H9 (cell line): Measurements from ENCODE around the gene MYCN. TPM values are rescaled to one million over a fixed set of nuclear protein-coding genes. Genes with fewer than 3 reads are reported as not detected.
A peak's percentile ranks its signal among the peaks of the same experiment; 100 is the strongest.

ENCODE experiments used
- DNase-seq: peaks from one replicate; pipeline ENCODE4 v3.0.0-alpha.2; 2017
- H2AFZ ChIP-seq: one replicate; pipeline ENCODE4 v1.6.1; 2013; ENCODE audit warnings: mild to moderate bottlenecking, low read length, control low read depth, moderate library complexity
- H2AK5ac ChIP-seq: 2 replicates; pipeline ENCODE4 v1.6.1; 2013; ENCODE audit warnings: low read length, control low read depth, mixed read lengths; ENCODE audit not compliant: insufficient read length
- H2BK120ac ChIP-seq: one replicate; pipeline ENCODE4 v1.6.1; 2013; ENCODE audit warnings: low read depth, mild to moderate bottlenecking, low read length, control low read depth, inconsistent platforms; ENCODE audit not compliant: poor library complexity, severe bottlenecking
- H2BK12ac ChIP-seq: 2 replicates; pipeline ENCODE4 v1.6.1; 2013; ENCODE audit warnings: low read length, control low read depth, mixed read lengths, low read depth; ENCODE audit not compliant: insufficient read length
- H2BK15ac ChIP-seq: 2 replicates; pipeline ENCODE4 v1.6.1; 2013; ENCODE audit warnings: low read depth, low read length, control low read depth
- H2BK20ac ChIP-seq: one replicate; pipeline ENCODE4 v1.6.1; 2013; ENCODE audit warnings: low read depth, mild to moderate bottlenecking, low read length, control low read depth, inconsistent platforms; ENCODE audit not compliant: poor library complexity, severe bottlenecking
- H2BK5ac ChIP-seq: 2 replicates; pipeline ENCODE4 v1.6.1; 2013; ENCODE audit warnings: low read length, control low read depth, mixed read lengths; ENCODE audit not compliant: insufficient read length
- H3K14ac ChIP-seq: 2 replicates; pipeline ENCODE4 v1.6.1; 2013; ENCODE audit warnings: low read length, control low read depth; ENCODE audit not compliant: insufficient read depth
- H3K18ac ChIP-seq: 2 replicates; pipeline ENCODE4 v1.6.1; 2013; ENCODE audit warnings: low read depth, mild to moderate bottlenecking, mixed read lengths, low read length, control low read depth; ENCODE audit not compliant: insufficient read length
- H3K23ac ChIP-seq: 2 replicates; pipeline ENCODE4 v1.6.1; 2013; ENCODE audit warnings: low read length, control low read depth, mixed read lengths, low read depth; ENCODE audit not compliant: insufficient read length
- H3K23me2 ChIP-seq: 2 replicates; pipeline ENCODE4 v1.6.1; 2013; ENCODE audit warnings: low read depth, mild to moderate bottlenecking, mixed read lengths, low read length, control low read depth; ENCODE audit not compliant: insufficient read length, poor library complexity, severe bottlenecking
- H3K27ac ChIP-seq: 2 replicates; pipeline ENCODE4 v1.5.1; 2013; ENCODE audit warnings: low read length, control low read depth, mixed read lengths, low read depth; ENCODE audit not compliant: insufficient read length
- H3K27me3 ChIP-seq: 2 replicates; pipeline ENCODE4 v1.6.1; 2013; ENCODE audit warnings: low read length, control low read depth, inconsistent platforms; ENCODE audit not compliant: insufficient read depth
- H3K4ac ChIP-seq: 2 replicates; pipeline ENCODE4 v1.6.1; 2013; ENCODE audit warnings: low read depth, mild to moderate bottlenecking, control low read depth, inconsistent platforms, low read length, moderate library complexity
- H3K4me1 ChIP-seq: 2 replicates; pipeline ENCODE4 v1.6.1; 2013; ENCODE audit warnings: low read length, control low read depth, inconsistent platforms; ENCODE audit not compliant: insufficient read depth
- H3K4me2 ChIP-seq: 2 replicates; pipeline ENCODE4 v1.6.1; 2013; ENCODE audit warnings: low read length, control low read depth, mixed read lengths; ENCODE audit not compliant: insufficient read length, insufficient read depth
- H3K56ac ChIP-seq: 2 replicates; pipeline ENCODE4 v1.6.1; 2013; ENCODE audit warnings: low read depth, mild to moderate bottlenecking, mixed read lengths, low read length, control low read depth; ENCODE audit not compliant: insufficient read length
- H3K79me1 ChIP-seq: 2 replicates; pipeline ENCODE4 v1.6.1; 2013; ENCODE audit warnings: low read depth, mild to moderate bottlenecking, moderate library complexity, low read length, control low read depth, inconsistent platforms; ENCODE audit not compliant: insufficient read depth, poor library complexity, severe bottlenecking
- H3K79me2 ChIP-seq: 2 replicates; pipeline ENCODE4 v1.6.1; 2013; ENCODE audit warnings: low read length, control low read depth, inconsistent platforms; ENCODE audit not compliant: insufficient read depth
- H3K9ac ChIP-seq: 2 replicates; pipeline ENCODE4 v1.6.1; 2013; ENCODE audit warnings: low read length, control low read depth, mixed read lengths; ENCODE audit not compliant: insufficient read length; ENCODE audit errors: extremely low read depth
- H3K9me3 ChIP-seq: one replicate; pipeline ENCODE4 v1.6.1; 2013; ENCODE audit warnings: low read depth, low read length, inconsistent platforms; ENCODE audit not compliant: control insufficient read depth
- H3T11ph ChIP-seq: one replicate; pipeline ENCODE4 v1.6.1; 2013; ENCODE audit warnings: mild to moderate bottlenecking, low read length, control low read depth, inconsistent platforms
- H4K20me1 ChIP-seq: one replicate; pipeline ENCODE4 v1.6.1; 2013; ENCODE audit not compliant: control insufficient read depth, insufficient read length, insufficient read depth
- H4K5ac ChIP-seq: 2 replicates; pipeline ENCODE4 v1.6.1; 2013; ENCODE audit warnings: low read depth, mild to moderate bottlenecking, mixed read lengths, low read length, control low read depth; ENCODE audit not compliant: insufficient read length
- H4K8ac ChIP-seq: replicated peaks from 2 replicates; pipeline ENCODE4 v1.6.1; 2013; ENCODE audit warnings: low read length, control low read depth, mixed read lengths, low read depth; ENCODE audit not compliant: insufficient read length
- H4K91ac ChIP-seq: 2 replicates; pipeline ENCODE4 v1.6.1; 2013; ENCODE audit warnings: low read depth, mild to moderate bottlenecking, moderate library complexity, mixed read lengths, low read length, control low read depth; ENCODE audit not compliant: insufficient read length
- H3K27ac Mint-ChIP-seq, 3 experiments: 2 replicates in 2 of 3; 3 replicates in 1 of 3; pipeline ENCODE4 v1.8.0; 2020 to 2021; ENCODE audit warnings: mixed read lengths in 3 of 3, mild to moderate bottlenecking in 1 of 3, moderate library complexity in 1 of 3
- H3K27me3 Mint-ChIP-seq: 2 replicates; pipeline ENCODE4 v1.8.0; 2021; ENCODE audit warnings: low read depth, mild to moderate bottlenecking, moderate library complexity, mixed read lengths
- H3K36me3 Mint-ChIP-seq, 3 experiments: 2 replicates in 2 of 3; 3 replicates in 1 of 3; pipeline ENCODE4 v1.8.0; 2020 to 2021; ENCODE audit warnings: low read depth in 3 of 3, mixed read lengths in 3 of 3; ENCODE audit not compliant: insufficient read depth in 1 of 3
- H3K4me1 Mint-ChIP-seq, 2 experiments: 2 replicates each; pipeline ENCODE4 v1.8.0; 2020; ENCODE audit warnings: mixed read lengths in 2 of 2
- H3K4me3 Mint-ChIP-seq, 2 experiments: 2 replicates in 1 of 2; 3 replicates in 1 of 2; pipeline ENCODE4 v1.8.0; 2020 to 2021; ENCODE audit warnings: mild to moderate bottlenecking in 2 of 2, mixed read lengths in 2 of 2, moderate library complexity in 1 of 2
- H3K9me3 Mint-ChIP-seq, 2 experiments: 2 replicates in 1 of 2; 3 replicates in 1 of 2; pipeline ENCODE4 v1.8.0; 2020; ENCODE audit warnings: mild to moderate bottlenecking in 2 of 2, mixed read lengths in 2 of 2, moderate library complexity in 1 of 2
- CTCF ChIP-seq: fragments of 200-600 bp; sonication (generic); conservative IDR thresholded peaks from 3 replicates; pipeline ENCODE4 v1.8.0; 2021; ENCODE audit warnings: antibody characterized with exemption, mild to moderate bottlenecking
- WGBS: extraction: QIAGEN DNeasy Blood & Tissue Kit; methylation state at CpG from one replicate; pipeline ENCODE4 v1.1.7; 2013; ENCODE audit warnings: missing lambda C conversion rate, low lambda C conversion rate, mixed read lengths; ENCODE audit not compliant: insufficient read length; ENCODE audit errors: extremely low coverage; 5-methylcytosine and 5-hydroxymethylcytosine counted together
- total RNA-seq: library from RNA; stranded (reverse); gene quantifications from 2 replicates; pipeline ENCODE4 v1.2.1, GENCODE V29; 2021

MYCN gene
- total RNA-seq, 1 experiment from 2014 or later, result 100.0 TPM

- Histone ChIP-seq H4K20me1 (no peaks in the 10 kb centered on the region), H3K23me2 (peaks cover 17% of the 10 kb centered on the region), H3K56ac (no peak overlapping the region), H3K4ac (no peak overlapping the region), H2AK5ac (no peak overlapping the region), H3K27me3 (no peaks in the 10 kb centered on the region), H3K27ac (no peak overlapping the region), H2AFZ (no peak overlapping the region), H3K79me1 (peaks cover 3% of the 10 kb centered on the region), H3K23ac (no peak overlapping the region), H3T11ph (no peak overlapping the region), H3K9ac (peak overlapping the region; percentile 87), H3K4me1 (peaks cover 10% of the 10 kb centered on the region), H3K9me3 (no peaks in the 10 kb centered on the region), H3K14ac (no peak overlapping the region), H3K18ac (no peak overlapping the region), H3K79me2 (peaks cover 43% of the 10 kb centered on the region), H2BK12ac (no peak overlapping the region), H2BK5ac (no peak overlapping the region), H2BK20ac (no peak overlapping the region), H4K5ac (no peak overlapping the region), H4K91ac (no peak overlapping the region), H2BK15ac (no peak overlapping the region), H2BK120ac (no peak overlapping the region), H3K4me2 (peak overlapping the region; percentile 98), H4K8ac (no peak overlapping the region)
- WGBS, result no CpG with 5 or more reads among the region's 14 CpGs
- TF ChIP-seq CTCF, result no peak
- DNase-seq, result peak; percentile 85
- Mint-ChIP-seq H3K4me1 (peaks cover 57 to 58% of the 10 kb centered on the region in 2 experiments), H3K27me3 (peaks cover 5% of the 10 kb centered on the region), H3K9me3 (peaks cover 6 to 8% of the 10 kb centered on the region in 2 experiments; a peak in 3 of 5 replicates), H3K36me3 (peaks cover 42 to 43% (median 42%) of the 10 kb centered on the region in 3 experiments), H3K27ac (peak overlapping the region; percentile 87 to 98 (median 91); a peak in 6 of 7 replicates), H3K4me3 (peak overlapping the region; percentile 94 to 99)
Measured at GRCh38 chr2:15941481-15941850, 1.1 kb downstream of the MYCN start.
